Neural crest cell (in vitro differentiated cells): ENCODE data around the gene KIF14. TPM values are rescaled to one million over a fixed set of nuclear protein-coding genes. Genes with fewer than 3 reads are reported as not detected.
A peak's percentile ranks its signal among the peaks of the same experiment; 100 is the strongest.
"Not testable (repeated sequence)": the region's sequence is repeated elsewhere in the genome, so short reads cannot be mapped to it uniquely, and the experiment has no call there.

Source experiments
- DNase-seq: peaks from one replicate; pipeline ENCODE4 v3.0.0; 2021; ENCODE audit warnings: low read depth, mixed read lengths, low spot score
- H3K27ac Mint-ChIP-seq: one replicate; pipeline ENCODE4 v1.8.0; 2021; ENCODE audit warnings: mild to moderate bottlenecking, mixed read lengths; ENCODE audit not compliant: unreplicated experiment
- H3K27me3 Mint-ChIP-seq: 2 replicates; pipeline ENCODE4 v1.8.0; 2021; ENCODE audit warnings: low read depth, mild to moderate bottlenecking, mixed read lengths
- H3K36me3 Mint-ChIP-seq: 2 replicates; pipeline ENCODE4 v1.8.0; 2021; ENCODE audit warnings: low read depth, mild to moderate bottlenecking, mixed read lengths
- H3K4me1 Mint-ChIP-seq: 2 replicates; pipeline ENCODE4 v1.8.0; 2021; ENCODE audit warnings: mixed read lengths
- H3K4me3 Mint-ChIP-seq: one replicate; pipeline ENCODE4 v1.8.0; 2021; ENCODE audit warnings: mild to moderate bottlenecking, mixed read lengths
- H3K9me3 Mint-ChIP-seq: 2 replicates; pipeline ENCODE4 v1.8.0; 2021; ENCODE audit warnings: mixed read lengths
- CTCF ChIP-seq: fragments of 200-600 bp; sonication (generic); conservative IDR thresholded peaks from 2 replicates; pipeline ENCODE4 v1.5.0; 2021; ENCODE audit warnings: antibody characterized with exemption, mild to moderate bottlenecking
- total RNA-seq: library from RNA; stranded (reverse); gene quantifications from 2 replicates; pipeline ENCODE4 v1.2.1, GENCODE V29; 2021

The KIF14 gene
- total RNA-seq, 1 donor from 2014 or later, result 22.0 TPM

GRCh38 chr1:200640373-200640962, 19.9 kb upstream of the KIF14 start:
- H3K27me3 Mint-ChIP-seq, result no peaks in the 10 kb centered on the region
- no peak overlapping the region for H3K27ac Mint-ChIP-seq
- no peaks in the 10 kb centered on the region for H3K4me1 Mint-ChIP-seq
- H3K4me3 Mint-ChIP-seq, result no peak overlapping the region
- no peaks in the 10 kb centered on the region for H3K9me3 Mint-ChIP-seq
- H3K36me3 Mint-ChIP-seq, result no peaks in the 10 kb centered on the region
- no peak for TF ChIP-seq CTCF
- no peak for DNase-seq

- Mint-ChIP-seq H3K36me3 (no peaks in the 10 kb centered on the region), H3K27ac (no peak overlapping the region), H3K9me3 (no peaks in the 10 kb centered on the region), H3K27me3 (no peaks in the 10 kb centered on the region), H3K4me1 (no peaks in the 10 kb centered on the region), H3K4me3 (no peak overlapping the region)
- DNase-seq, result no peak
- TF ChIP-seq CTCF, result no peak
Measured at GRCh38 chr1:200638073-200638472, 17.5 kb upstream of the KIF14 start.

- TF ChIP-seq CTCF, result no peak
- Mint-ChIP-seq H3K27me3 (no peaks in the 10 kb centered on the region), H3K36me3 (no peaks in the 10 kb centered on the region), H3K9me3 (no peaks in the 10 kb centered on the region), H3K27ac (no peak overlapping the region), H3K4me3 (no peak overlapping the region), H3K4me1 (no peaks in the 10 kb centered on the region)
- DNase-seq, result no peak
Measured at GRCh38 chr1:200636681-200637080, 16.1 kb upstream of the KIF14 start.

- no peak for DNase-seq
- Mint-ChIP-seq H3K36me3 (no peaks in the 10 kb centered on the region), H3K27ac (no peak overlapping the region), H3K9me3 (no peaks in the 10 kb centered on the region), H3K4me3 (no peak overlapping the region), H3K4me1 (no peaks in the 10 kb centered on the region), H3K27me3 (no peaks in the 10 kb centered on the region)
- TF ChIP-seq CTCF, result peak; percentile 31
Measured at GRCh38 chr1:200634261-200635122, 13.9 kb upstream of the KIF14 start.

GRCh38 chr1:200631375-200631774, 10.8 kb upstream of the KIF14 start:
- Mint-ChIP-seq H3K27me3 (no peaks in the 10 kb centered on the region), H3K36me3 (no peaks in the 10 kb centered on the region), H3K4me1 (peaks cover 3% of the 10 kb centered on the region), H3K4me3 (no peak overlapping the region), H3K9me3 (no peaks in the 10 kb centered on the region), H3K27ac (no peak overlapping the region)
- DNase-seq, result no peak
- no peak for TF ChIP-seq CTCF

GRCh38 chr1:200630515-200630899, 10.0 kb upstream of the KIF14 start:
- H3K4me3 Mint-ChIP-seq, H3K9me3 Mint-ChIP-seq, H3K36me3 Mint-ChIP-seq, DNase-seq, H3K27me3 Mint-ChIP-seq, H3K4me1 Mint-ChIP-seq, H3K27ac Mint-ChIP-seq: not testable (repeated sequence)
